Measurements from ENCODE around the gene SEBOX.
A peak's percentile ranks its signal among the peaks of the same experiment; 100 is the strongest.
"Not testable (repeated sequence)": the region's sequence is repeated elsewhere in the genome, so short reads cannot be mapped to it uniquely, and the experiment has no call there.

The SEBOX gene

GRCh38 chr17:28367641-28368305, 2.8 kb upstream of the SEBOX start:
- DNase-seq = no peak

- DNase-seq = no peak
These were observed 1.6 kb upstream of the SEBOX start for GRCh38 chr17:28366605-28367004.

- DNase-seq = no peak
These were observed 488 bp upstream of the SEBOX start for GRCh38 chr17:28365487-28365886.

GRCh38 chr17:28363776-28364650, 986 bp downstream of the SEBOX start:
- DNase-seq = no peak

GRCh38 chr17:28363186-28363585, 1.8 kb downstream of the SEBOX start:
- DNase-seq = no peak

- no peak for DNase-seq
These were observed 7.2 kb downstream of the SEBOX start for GRCh38 chr17:28357901-28358197.

- peak; percentile 94 for DNase-seq
These were observed 7.7 kb downstream of the SEBOX start, which contains the start of gene POLDIP2 for GRCh38 chr17:28357061-28357900. Gene POLDIP2, minus strand, starts transcription at chr17:28357527. Its CDS starts 79 bp downstream, at chr17:28357448.

- DNase-seq = no peak
These were observed 14.7 kb downstream of the SEBOX start for GRCh38 chr17:28350271-28350670.

GRCh38 chr17:28348979-28349378, 16.0 kb downstream of the SEBOX start:
- DNase-seq = no peak

- DNase-seq = peak; percentile 85
These were observed 17.6 kb downstream of the SEBOX start for GRCh38 chr17:28347261-28347891.

GRCh38 chr17:28346746-28347246, 18.2 kb downstream of the SEBOX start:
- DNase-seq = no peak

- DNase-seq = no peak
These were observed 18.8 kb downstream of the SEBOX start for GRCh38 chr17:28346199-28346580.

- no peak for DNase-seq
These were observed 19.4 kb downstream of the SEBOX start for GRCh38 chr17:28345419-28346198.

- DNase-seq = no peak
These were observed 20.5 kb downstream of the SEBOX start for GRCh38 chr17:28344435-28344901.

GRCh38 chr17:28344011-28344410, 21.0 kb downstream of the SEBOX start:
- DNase-seq = no peak

GRCh38 chr17:28343491-28343932, 21.5 kb downstream of the SEBOX start:
- DNase-seq = no peak

GRCh38 chr17:28342313-28342712, 22.7 kb downstream of the SEBOX start:
- DNase-seq = no peak

- no peak for DNase-seq
These were observed 23.5 kb downstream of the SEBOX start for GRCh38 chr17:28341516-28341915.

- no peak for DNase-seq
These were observed 24.6 kb downstream of the SEBOX start for GRCh38 chr17:28340374-28340773.

- no peak for DNase-seq
These were observed 25.6 kb downstream of the SEBOX start for GRCh38 chr17:28339431-28339830.

GRCh38 chr17:28338769-28339212, 26.2 kb downstream of the SEBOX start:
- not testable (repeated sequence) for DNase-seq

Measured in fibroblast of skin of right quadriceps (primary cell).